AG10803 (cell line): ENCODE measurements around the gene GPC1.

ENCODE experiments used
- DNase-seq: peaks from one replicate; pipeline ENCODE4 v3.0.0; 2010; ENCODE audit warnings: low read depth
- H3K4me3 ChIP-seq: 2 replicates; pipeline ENCODE4 v1.5.1; 2011; ENCODE audit warnings: mild to moderate bottlenecking, low read length, control low read depth
- TF ChIP-seq, protein P1 (sequence below): conservative IDR thresholded peaks from 2 replicates; pipeline ENCODE4 v1.5.1; 2011; ENCODE audit warnings: mild to moderate bottlenecking, low read length, control low read depth, inconsistent platforms

Gene GPC1

DNA sequence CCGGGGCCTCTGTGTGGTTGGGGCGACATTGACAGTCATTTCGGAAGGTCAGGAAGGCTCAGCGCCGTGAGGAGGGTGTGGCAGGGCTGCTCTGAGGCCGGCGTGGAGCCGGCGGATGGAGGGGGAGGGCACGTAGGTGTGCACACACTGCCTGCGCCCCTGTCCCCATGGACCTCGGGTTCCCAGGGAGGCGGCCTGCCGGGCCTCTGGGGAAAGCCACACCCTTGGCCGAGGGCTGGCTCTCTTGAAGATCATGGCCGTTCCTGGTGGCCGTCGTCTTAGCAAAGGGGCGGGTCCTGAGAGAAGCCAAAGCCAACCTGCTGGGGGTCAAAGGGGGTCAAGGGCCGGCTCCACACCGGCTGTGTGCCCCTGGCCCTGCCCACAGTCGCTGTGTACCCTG, 11.9 kb downstream of the GPC1 start:
- TF ChIP-seq, protein P1, sequence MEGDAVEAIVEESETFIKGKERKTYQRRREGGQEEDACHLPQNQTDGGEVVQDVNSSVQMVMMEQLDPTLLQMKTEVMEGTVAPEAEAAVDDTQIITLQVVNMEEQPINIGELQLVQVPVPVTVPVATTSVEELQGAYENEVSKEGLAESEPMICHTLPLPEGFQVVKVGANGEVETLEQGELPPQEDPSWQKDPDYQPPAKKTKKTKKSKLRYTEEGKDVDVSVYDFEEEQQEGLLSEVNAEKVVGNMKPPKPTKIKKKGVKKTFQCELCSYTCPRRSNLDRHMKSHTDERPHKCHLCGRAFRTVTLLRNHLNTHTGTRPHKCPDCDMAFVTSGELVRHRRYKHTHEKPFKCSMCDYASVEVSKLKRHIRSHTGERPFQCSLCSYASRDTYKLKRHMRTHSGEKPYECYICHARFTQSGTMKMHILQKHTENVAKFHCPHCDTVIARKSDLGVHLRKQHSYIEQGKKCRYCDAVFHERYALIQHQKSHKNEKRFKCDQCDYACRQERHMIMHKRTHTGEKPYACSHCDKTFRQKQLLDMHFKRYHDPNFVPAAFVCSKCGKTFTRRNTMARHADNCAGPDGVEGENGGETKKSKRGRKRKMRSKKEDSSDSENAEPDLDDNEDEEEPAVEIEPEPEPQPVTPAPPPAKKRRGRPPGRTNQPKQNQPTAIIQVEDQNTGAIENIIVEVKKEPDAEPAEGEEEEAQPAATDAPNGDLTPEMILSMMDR, result no peak
- no peak for DNase-seq
- no peak overlapping the region for H3K4me3 ChIP-seq

DNA sequence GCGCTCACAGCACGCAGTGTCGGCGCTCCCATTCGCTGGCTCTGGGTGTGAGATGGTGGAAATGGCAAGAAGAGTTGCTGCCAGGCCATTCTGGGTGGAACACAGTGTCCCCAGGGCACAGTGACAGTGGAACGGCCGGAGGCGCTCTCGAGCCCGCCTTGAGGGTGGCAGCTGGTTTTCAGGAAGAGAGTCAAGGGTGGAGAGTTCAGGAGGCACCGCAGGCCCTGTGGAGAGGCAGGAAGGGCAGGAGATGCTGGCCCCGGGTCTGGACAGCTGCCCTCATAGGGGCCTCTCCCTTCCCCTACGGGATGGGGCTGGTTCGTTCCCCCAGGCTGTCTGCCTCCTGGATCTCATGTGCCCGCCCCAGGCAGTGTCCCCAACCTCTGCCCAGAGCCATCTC, 12.5 kb downstream of the GPC1 start:
- H3K4me3 ChIP-seq, result no peak overlapping the region
- DNase-seq, result no peak
- TF ChIP-seq, protein P1, result no peak

- TF ChIP-seq, protein P1, result no peak
- no peak for DNase-seq
- no peak overlapping the region for H3K4me3 ChIP-seq
Observed at GRCh38 chr2:240448387-240449274, 13.2 kb downstream of the GPC1 start.

GRCh38 chr2:240449764-240450531, 14.5 kb downstream of the GPC1 start:
- no peak for DNase-seq
- no peak overlapping the region for H3K4me3 ChIP-seq
- TF ChIP-seq, protein P1, result no peak

- TF ChIP-seq, protein P1, result no peak
- no peak for DNase-seq
- H3K4me3 ChIP-seq, result no peak overlapping the region
Observed at GRCh38 chr2:240450532-240451107, 15.2 kb downstream of the GPC1 start.

DNA sequence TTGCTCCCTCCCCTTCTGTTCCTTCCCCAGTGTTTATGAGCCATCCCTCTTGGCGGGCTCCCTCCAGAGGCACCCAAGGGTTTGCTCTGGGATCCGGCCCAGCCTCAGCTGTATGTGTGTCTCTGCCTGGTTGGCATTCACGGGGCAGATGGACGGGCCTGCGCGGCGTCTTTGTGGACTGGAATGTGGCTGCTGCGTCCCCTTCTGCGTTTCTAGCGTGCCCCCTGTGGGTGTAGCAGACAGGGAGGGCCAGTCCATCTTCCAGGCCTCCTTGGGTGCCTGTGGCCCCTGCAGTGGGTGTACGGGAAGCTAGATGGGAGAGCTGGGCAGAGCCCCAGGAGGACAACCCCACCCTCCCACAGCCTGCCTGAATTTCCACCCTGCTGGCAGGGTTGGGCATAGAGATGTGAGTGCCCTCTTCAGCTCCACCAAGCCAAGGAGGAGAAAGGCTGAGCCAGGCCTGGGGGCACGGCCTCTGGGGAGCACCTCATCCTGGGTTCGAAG, 15.7 kb downstream of the GPC1 start:
- TF ChIP-seq, protein P1, result no peak
- no peak for DNase-seq
- H3K4me3 ChIP-seq, result no peak overlapping the region
